ENCODE measurements around the gene BMPER.

Gene BMPER

DNA sequence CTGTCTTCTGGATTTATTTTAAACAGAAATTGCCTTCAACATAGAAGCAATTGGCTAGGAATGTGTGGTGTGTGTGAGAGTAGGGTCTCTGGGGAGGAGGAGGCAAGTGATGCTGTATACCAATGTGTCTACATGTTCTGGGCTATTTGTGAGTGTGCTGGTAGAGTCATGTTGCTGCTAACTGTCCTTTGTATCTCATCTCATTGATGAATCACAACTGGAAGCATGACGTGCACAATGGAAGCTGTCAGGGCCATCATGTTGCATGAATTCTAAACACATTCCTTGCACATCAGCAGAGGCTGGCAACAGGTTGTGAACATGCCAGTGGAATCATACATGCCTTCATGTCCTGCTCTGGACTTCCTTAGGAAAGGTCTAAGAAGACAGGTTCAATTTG is 199.7 kb downstream of the BMPER start:
- FAIRE-seq = no peak

DNA sequence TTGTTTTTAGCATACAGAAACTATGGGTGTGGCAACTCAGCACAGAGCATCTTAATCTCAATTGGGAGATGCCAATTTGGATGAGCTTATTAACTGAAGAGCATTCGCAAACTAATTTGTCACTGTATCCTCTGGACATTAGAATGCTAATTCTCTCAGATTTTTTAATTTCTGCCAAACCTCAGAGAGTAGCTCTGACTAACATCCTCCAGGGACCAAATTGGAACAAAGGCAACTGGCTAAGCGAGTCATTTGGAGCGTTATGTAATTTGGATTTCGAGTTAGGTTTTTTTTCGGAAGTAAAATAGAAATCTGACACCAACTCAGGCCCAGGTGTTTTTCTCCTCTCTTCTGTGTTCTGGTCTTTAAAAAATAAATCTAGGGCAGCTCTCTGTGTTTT is 201.9 kb downstream of the BMPER start:
- no peak for FAIRE-seq

DNA sequence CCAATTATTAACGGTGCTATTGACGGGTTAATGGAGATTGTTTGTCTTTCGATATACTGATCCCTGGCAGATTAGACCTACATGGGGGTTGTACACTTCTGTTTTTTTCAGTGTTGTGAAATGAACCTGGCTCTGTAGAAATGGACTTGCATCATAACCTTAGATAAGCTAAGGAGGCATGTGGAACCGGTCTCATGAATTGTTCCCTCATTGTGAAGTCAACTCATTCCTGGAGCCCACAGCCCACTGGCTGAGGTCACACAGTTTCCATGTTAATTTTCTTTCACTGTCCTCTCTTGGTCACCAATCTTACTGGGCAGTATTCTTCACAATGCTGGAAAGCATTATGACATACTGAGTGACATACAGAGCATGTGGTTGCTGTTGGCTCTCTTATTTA is 202.8 kb downstream of the BMPER start:
- no peak for FAIRE-seq

DNA sequence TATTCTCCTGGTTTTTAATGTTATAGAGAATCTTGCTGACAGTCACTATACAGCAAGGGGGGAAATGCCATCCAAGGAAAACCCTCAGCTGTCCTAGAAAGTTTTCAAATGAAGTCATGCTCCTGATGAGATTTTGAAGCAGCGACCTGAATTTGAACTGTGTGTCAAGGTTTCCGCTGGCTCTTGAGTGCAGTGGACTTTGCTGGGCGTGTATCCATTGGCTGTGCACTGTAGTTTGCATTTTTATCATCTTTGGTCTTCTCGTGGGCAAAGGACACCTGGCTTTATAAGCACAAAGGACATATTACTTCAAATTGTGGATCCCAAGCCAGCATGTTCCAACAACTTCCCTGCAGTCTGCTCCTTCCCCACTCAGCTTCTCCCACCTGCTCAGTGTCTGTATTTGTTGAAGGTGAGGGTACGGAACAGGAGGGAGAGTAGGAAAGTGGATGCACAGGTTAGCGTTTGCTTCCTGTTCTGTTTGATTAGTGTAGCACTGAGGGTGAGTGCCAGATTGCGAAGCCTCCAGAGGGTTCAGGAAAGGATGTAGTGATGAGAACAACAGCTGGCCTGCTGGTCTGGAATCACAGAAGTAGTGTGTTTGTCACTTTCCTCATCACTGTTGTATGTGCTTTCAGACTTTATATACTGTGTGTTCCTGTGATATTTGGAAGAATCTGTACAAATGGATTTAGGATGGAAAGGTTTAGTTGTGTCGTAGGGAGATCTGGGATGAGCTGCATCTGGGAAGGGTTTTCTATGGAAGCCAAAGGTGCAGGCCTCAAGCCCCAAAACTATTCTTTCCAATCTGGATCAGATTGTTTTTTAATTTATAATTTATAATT is 204.8 kb downstream of the BMPER start:
- FAIRE-seq = no peak

DNA sequence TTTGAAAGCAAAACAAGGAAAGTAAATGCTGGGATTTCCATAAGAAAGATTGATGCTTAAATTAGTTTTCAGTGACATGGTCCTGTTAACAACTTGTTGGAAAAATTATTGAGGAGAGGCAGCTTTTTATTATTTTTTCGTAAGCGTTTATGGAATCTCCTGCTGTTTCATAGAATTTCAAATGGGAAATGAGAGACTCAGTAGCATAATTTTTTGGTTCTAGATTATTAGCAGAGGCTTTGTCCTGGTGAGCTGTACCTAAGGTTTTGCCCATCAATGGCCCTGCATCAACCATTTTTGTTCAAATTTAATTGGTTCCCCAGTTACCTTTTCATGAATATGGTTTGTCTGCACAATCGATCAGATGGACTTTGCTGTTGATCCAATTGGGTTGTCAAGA is 205.7 kb downstream of the BMPER start:
- FAIRE-seq = no peak

DNA sequence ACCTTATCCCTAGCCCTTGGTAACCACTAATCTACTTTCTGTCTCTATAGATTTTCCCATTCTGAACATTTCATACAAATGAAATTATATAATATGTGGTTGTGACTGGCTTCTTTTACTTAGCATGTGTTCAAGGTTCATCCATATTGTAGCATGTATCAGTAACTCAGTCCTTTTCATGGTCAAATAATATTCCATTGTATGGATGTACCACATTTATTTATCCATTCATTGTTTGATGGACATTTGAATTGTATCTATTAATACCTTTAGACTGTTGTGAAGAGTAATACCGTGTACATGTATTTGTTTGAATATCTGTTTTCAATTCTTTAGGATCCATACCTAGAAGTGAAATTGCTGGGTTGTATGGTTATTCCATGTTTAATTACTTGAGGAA is 210.2 kb downstream of the BMPER start:
- no peak for FAIRE-seq

DNA sequence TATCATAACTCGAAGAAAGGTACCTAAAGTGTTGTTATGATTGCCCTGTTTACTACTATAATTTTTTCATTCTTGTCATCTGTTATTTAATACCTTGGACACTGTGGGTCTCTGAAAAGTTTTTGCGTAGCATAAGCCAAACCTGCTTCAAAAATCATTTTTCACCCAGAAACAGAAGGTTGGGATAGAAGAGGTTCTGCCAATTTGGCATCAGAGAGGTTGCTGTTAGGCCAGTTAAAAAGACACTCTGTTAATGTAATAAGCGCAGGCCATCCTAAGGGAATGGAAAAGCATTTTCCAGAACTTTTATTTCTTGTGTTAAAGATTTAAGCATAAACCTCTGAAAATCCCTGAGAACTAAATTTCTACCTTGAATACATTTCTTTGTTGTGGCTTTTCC is 212.2 kb downstream of the BMPER start:
- FAIRE-seq = no peak

DNA sequence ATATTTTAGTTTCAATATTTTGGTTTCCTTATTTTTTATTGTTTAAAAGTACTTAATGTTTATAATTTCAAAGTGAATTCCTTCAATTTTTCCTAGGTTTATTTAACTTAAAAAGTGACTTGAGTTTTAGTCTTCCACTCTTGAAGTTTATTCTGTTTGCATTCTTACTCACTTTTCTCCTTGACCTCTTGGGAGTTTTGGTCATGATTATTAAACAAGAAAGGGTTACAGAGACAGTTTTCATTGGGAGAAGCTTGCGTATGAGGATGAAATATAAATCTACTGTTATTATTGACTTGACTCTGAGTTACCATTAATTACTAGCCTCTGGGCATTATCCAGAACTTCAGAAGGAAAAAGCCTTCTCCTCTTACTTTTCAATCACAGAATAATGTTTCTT is 216.0 kb downstream of the BMPER start:
- FAIRE-seq = no peak

DNA sequence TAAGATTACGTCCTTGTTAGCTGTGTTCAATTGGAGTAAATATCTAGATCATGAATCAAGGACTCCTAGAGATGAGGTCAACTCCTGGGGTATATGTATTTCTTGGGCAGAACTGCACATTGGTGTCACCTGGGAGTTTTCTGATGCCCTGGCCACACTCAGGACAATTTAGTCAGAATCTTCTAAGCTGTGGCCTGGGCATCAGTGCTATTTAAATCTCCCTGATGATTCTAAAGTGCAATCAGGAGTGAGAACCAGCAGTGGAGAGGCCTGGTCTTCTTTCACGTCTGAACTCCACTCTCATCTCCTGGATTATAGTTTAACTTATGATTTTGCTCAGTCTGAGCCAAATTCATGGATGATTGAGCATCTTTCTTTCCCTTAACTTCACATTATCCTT is 218.0 kb downstream of the BMPER start:
- FAIRE-seq = no peak

DNA sequence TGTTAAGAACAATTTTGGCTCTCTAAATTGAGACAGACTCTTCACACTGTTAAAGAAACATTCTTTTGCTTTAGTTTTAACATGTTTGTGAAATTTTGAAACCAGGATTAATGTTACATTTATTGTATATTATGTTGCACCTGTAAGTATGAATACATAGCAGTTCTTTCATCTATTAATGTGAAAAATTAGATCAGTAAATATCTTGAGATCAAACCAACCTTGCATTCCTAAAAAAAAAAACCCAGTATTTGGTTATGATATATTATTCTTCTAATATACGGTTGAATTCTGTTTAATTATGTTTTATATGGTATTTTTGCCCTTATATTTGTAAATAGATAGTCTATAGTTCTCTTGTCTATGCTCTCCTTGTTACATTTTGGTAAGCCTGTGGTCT is 219.4 kb downstream of the BMPER start:
- no peak for FAIRE-seq

DNA sequence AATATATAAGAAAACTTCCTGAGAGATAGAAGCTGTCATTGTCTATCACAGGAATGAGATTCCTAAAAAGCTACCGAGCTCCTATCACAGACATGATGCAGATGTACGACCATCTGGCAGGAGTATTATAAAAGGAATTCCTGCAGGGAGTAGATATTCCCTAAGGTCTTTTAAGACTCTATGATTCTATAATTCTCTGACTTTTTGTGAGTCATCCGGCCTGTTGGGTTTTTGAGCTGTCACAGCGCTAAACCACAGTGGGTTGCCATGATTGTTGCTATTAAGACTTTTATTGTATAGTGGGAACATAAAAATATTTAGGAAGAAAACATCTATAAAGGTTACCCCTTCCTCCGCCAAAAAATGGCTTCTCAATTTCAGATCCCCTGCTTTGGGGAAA is 223.4 kb downstream of the BMPER start:
- no peak for FAIRE-seq

DNA sequence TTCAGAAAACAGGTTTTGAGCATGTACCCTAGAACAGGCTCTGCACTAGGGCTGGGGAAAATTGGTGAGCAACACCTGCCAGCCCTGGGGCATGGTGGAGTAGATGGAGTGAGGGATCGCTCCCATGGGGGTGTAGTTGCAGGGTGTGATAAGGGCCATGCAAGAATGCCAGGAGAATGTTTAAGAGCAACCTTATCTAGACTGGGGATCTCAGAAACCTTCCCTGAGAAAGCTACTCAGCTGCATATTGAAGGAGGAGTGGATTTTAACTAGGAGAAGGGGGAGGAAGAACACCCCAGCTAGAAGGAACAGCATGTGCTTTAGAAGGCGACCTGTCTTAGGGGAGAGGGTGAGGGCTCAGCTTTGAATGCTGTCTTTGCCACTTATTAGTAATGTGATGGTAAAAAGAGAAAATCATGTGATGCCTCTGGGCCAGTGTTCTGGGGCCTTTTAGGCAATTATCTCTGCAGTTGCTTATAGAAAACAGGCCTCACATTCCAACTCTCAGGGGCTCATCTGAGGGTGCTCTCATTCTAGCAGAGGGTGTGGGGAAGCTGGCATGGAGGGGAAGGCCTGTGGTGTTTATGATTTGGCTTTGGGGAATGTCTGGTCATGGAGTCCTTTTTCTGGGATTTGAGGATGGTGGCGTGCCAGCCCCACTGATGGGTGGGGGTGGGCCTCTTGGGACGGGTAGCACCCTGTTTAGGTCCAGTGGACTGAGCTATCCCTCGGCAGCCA is 225.4 kb downstream of the BMPER start:
- FAIRE-seq = no peak

DNA sequence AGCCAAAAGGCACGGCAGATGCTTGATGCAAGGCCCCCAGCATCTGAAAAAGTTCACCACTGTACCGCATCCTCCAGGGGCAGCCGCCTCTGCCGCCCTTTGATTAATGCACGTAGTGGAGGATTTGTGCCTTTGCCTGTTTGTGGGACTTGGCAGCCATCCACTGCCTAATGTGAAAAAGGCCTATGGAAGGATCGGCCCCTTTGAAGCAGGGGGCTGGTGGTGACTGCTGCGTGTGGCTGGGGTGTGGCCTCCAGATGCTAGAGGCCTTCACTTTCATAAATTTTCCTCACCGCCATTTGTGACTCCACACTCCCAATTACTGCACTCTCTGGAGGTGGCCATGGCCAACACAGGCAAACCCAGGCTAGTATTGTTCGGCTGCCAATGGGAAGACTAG is 226.0 kb downstream of the BMPER start:
- FAIRE-seq = no peak

DNA sequence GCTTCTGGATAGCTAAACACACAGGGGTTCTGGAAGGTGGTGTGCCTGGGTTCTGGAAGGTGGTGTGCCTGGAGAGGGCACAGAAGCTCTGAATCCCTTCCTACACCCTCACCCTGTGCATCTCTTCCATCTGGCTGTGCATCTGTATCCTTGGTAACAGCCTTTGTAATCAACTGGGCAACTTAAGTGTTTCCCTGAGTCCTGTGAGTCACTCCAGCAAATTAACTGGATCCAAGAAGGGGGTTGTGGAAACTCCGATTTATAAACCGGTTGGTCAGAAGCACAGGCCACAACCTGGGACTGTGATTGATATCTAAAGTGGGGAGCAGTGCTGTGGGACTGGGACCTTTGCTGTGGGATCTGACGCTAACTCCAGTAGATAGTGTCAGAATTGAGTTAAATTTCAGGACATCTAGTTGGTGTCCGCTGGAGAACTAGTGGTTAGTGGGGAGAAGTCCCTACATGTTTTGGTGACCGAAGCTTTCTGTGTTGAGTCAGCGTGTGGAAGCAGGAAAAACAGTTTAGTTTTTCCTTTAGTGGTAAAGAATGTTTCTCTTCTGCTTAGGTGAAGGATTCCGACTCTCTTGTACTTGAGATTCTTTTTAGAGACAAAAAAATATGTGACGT is 228.1 kb downstream of the BMPER start:
- no peak for FAIRE-seq

DNA sequence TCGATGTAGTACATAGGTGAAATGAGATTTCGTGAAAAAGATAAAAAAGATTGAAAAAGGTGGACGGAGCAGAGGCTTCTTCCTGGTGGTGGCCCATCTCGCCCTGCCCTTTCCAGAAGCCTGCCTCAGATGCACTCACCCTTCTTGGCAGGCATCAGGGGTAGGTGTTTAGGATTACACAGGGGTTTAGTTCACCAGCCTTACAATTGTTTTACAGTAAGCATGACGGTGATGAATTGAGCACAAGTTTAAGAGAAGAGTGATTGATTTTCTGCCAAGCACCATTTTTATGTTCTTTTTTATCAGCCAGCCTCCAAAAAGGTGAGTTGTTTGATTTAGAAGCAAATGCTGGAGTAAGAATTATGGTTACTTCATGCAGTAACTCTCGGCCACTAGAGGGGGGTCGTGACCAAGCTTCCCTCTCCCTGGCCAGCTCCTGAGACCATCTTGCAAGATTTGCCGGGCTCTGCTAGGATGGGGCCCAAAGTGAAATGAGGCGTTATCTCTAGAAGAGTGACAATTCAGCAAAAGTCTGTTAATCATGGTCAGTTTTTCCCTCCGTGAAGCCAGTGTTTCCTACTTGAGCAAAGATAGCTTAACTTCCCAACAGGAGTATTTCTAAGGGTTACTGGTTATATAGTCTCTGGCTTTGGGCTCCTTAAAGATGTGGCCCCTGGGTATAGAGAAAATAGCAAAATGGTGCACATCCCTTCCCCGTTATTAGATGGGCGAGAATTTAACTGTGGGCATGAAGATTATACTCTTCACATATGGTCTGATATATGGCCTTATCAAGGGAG is 228.8 kb downstream of the BMPER start:
- FAIRE-seq = no peak

DNA sequence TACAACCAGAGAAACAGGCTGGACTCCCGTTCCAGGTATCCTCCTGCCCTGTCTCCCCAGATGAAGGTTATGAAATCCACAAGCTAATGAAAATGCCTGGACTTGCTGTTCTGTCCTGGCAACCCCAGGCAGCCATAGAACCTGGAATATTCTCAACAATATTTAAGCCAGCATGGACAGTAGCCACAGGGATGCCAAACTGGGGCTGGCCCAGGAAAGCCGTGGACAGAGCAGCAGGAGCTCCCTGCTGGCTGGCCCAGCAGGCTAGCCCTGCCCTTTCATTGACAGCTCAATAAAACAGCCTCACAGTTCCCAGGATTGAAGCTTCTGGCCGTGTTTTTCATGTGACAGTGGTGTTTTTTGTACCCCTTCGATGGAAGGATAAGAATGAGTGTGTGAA is 230.6 kb downstream of the BMPER start:
- FAIRE-seq = no peak

DNA sequence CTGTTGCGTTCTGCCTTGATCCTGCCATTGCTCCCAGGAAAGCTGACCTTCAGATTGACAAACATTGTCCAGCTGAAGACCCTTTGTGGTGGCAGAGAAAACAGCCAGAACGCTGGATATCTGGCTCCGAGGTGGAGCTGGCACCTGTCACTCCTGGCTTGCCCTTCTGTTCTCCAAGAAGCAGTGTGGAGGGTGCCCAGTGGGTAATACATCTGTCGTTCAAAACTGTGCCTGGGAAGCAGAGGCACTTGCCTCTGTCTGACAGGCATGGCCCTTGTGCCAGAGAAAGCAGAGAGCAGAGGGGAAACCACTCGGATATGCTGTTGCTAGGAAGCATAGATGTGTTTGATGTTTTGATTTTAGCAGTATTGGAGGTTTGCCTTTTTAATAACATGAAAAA is 231.4 kb downstream of the BMPER start:
- no peak for FAIRE-seq

DNA sequence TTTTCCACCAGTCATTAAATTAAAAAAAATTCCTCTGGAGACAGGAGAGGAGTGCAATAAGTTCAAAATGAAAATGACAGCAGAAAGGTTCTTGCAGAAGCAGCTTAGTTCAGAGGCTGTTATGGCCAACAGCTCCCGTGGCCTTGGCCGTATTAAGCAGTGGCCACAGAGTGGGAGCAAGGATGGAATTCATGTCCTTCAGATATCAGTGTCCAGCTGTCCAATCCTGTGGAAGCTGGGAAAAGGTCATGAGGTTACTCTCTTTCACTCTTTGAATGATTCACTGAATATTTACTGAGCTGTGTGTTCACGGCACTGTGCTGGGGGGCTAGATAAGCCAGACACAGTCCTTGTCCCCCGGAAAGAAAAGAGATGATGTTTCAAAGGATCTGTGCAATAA is 231.8 kb downstream of the BMPER start:
- no peak for FAIRE-seq

DNA sequence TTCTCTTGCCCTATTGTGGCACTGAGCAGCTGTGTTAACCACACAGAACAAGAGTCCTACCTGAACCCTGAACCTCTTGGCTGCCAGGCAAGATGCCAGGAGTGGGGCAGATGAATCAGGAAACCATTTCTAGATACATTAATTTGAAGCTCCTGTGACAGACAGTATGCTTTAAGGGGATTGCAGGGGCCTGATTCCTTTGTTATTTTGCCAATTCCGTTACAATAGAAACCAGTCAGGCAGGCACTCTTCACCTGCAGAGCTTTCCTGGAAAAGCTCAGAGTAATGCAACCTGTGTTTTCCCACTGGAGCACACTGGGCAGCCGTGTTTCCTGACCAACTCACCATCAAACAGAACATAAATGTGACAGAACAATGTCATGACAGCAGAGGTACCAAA is 233.1 kb downstream of the BMPER start:
- FAIRE-seq = no peak

DNA sequence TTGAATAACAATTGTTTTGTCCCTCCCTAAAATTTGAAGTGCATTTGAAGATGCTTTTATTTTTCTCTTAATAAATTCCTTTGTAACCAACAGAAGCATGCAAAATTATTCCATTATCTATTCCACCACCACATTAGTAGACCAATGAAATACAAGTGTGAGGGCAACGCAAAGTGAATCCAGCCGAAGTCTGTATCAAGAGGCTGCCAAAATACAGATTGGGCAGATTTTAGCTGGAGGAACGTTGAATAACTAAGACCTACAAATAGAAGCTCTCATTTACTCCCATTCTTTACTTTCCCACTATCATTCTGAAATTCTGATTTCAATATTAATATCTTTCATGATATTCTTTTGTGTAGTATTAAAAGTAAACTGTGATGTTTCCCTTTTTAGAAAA is 233.7 kb downstream of the BMPER start:
- no peak for FAIRE-seq

DNA sequence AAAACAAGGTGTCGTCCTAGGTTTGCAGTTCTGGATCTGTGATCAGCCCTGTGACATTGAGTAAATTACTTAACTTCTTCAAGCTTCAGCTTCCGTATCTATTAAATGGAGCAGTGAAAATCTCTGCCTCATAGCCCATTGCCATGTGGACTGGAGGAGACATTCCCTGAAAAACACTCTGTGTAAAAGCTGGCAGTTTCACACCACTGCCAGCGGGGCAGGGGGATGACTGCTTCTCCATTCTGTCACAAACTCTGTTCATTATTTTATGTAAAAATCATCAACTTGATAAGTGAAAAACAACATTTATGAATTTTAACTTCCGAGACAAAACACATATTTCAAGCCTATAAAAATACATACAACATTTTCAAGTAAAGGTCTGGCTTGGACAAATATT is 234.7 kb downstream of the BMPER start:
- no peak for FAIRE-seq

DNA sequence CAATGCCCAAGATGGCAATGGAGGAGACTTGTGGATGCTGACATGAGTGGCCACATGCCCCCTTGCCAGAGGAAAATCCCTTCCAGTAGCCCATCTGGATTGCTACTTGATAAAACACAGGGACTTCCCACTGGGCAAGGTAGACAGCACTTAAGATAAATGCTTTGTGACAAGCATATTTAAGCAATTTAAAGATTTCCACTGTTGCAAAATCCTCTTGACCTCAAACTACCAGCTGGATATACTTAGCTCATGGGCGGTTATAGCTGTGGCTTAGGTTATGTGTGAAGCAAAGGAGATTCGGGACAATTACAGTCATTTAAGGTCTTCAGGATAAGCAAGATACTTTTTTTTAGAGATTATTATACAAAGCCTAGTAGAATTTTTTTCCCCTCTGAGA is 238.1 kb downstream of the BMPER start:
- no peak for FAIRE-seq

DNA sequence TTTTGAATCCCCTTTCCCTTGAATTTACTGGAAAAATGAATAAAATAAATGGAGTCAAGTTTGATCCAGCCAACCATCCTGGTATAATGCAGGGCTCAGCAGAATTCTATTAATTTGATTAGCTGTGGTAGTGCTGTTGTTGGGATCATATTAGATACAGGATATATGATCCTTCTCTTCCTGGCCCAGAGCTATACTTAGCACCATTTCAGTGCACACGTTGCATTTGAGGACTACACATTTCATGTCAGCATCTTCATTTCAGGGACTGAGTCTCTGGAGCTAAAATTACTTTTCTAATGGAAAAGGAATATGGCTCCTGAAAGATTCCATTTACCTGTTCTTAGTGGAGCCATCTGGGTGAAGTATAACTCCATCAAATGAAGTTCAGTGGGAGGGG is 240.3 kb downstream of the BMPER start:
- FAIRE-seq = no peak
